Measurements from ENCODE around the gene GPR68. TPM values are rescaled to one million over a fixed set of nuclear protein-coding genes. Genes with fewer than 3 reads are reported as not detected.
"Not testable (repeated sequence)": the region's sequence is repeated elsewhere in the genome, so short reads cannot be mapped to it uniquely, and the experiment has no call there.

The GPR68 gene
- polyA plus RNA-seq, 4 donors, result 1.7 to 2.1 (median 1.8) TPM

GRCh38 chr14:91202234-91202974, 42.1 kb downstream of the GPR68 start:
- DNase-seq (ENCODE audit: low read depth in 4 of 4, low spot score in 3 of 4), result no peak

- DNase-seq (ENCODE audit: low read depth in 4 of 4, low spot score in 3 of 4), result not testable (repeated sequence)
Measured at GRCh38 chr14:91200802-91201201, 43.7 kb downstream of the GPR68 start.

- DNase-seq (ENCODE audit: low read depth in 4 of 4, low spot score in 3 of 4), result no peak
Measured at GRCh38 chr14:91197631-91198030, 46.9 kb downstream of the GPR68 start.

GRCh38 chr14:91195881-91196280, 48.6 kb downstream of the GPR68 start:
- no peak for DNase-seq (ENCODE audit: low read depth in 4 of 4, low spot score in 3 of 4)

- no peak for DNase-seq (ENCODE audit: low read depth in 4 of 4, low spot score in 3 of 4)
Measured at GRCh38 chr14:91193069-91193468, 51.4 kb downstream of the GPR68 start.

- DNase-seq (ENCODE audit: low read depth in 4 of 4, low spot score in 3 of 4), result no peak
Measured at GRCh38 chr14:91190853-91191252, 53.7 kb downstream of the GPR68 start.

GRCh38 chr14:91187271-91187670, 57.2 kb downstream of the GPR68 start:
- no peak for DNase-seq (ENCODE audit: low read depth in 4 of 4, low spot score in 3 of 4)

- no peak for DNase-seq (ENCODE audit: low read depth in 4 of 4, low spot score in 3 of 4)
Measured at GRCh38 chr14:91186515-91187066, 57.9 kb downstream of the GPR68 start.

- no peak for DNase-seq (ENCODE audit: low read depth in 4 of 4, low spot score in 3 of 4)
Measured at GRCh38 chr14:91185721-91186120, 58.8 kb downstream of the GPR68 start.

GRCh38 chr14:91184559-91184958, 59.9 kb downstream of the GPR68 start:
- DNase-seq (ENCODE audit: low read depth in 4 of 4, low spot score in 3 of 4), result no peak

GRCh38 chr14:91182753-91183152, 61.8 kb downstream of the GPR68 start:
- DNase-seq (ENCODE audit: low read depth in 4 of 4, low spot score in 3 of 4), result not testable (repeated sequence)

Other genes with a start within 250 kb of the GPR68 start
- gene RPS6KA5, start 184.1 kb downstream of the GPR68 start, polyA plus RNA-seq (ENCODE audit: insufficient read length in 4 of 4), result 1 to 10 TPM; 6.8 to 8.8 (median 7.8) TPM
- 10 to 100 TPM; 66.2 to 77.6 (median 75.6) TPM for gene DGLUCY, start 130.6 kb downstream of the GPR68 start, polyA plus RNA-seq (ENCODE audit: insufficient read length in 4 of 4)
- 10 to 100 TPM; 32.6 to 36.2 (median 34.0) TPM for gene CCDC88C, start 173.1 kb upstream of the GPR68 start, polyA plus RNA-seq (ENCODE audit: insufficient read length in 4 of 4)